GM18520 (cell line): ENCODE measurements around the gene SLC49A3.
"Not testable (repeated sequence)": the region's sequence is repeated elsewhere in the genome, so short reads cannot be mapped to it uniquely, and the experiment has no call there.

Experiments used
- ATAC-seq: cut with Tn5 transposase; IDR thresholded peaks from one replicate; pipeline ENCODE4 v1.9.1; 2021; ENCODE audit not compliant: unreplicated experiment

Gene SLC49A3

GRCh38 chr4:654871-655463 lies 34.0 kb downstream of the SLC49A3 start:
- ATAC-seq, result no peak

- ATAC-seq, result no peak
Measured at GRCh38 chr4:654503-654845, 34.5 kb downstream of the SLC49A3 start.

DNA sequence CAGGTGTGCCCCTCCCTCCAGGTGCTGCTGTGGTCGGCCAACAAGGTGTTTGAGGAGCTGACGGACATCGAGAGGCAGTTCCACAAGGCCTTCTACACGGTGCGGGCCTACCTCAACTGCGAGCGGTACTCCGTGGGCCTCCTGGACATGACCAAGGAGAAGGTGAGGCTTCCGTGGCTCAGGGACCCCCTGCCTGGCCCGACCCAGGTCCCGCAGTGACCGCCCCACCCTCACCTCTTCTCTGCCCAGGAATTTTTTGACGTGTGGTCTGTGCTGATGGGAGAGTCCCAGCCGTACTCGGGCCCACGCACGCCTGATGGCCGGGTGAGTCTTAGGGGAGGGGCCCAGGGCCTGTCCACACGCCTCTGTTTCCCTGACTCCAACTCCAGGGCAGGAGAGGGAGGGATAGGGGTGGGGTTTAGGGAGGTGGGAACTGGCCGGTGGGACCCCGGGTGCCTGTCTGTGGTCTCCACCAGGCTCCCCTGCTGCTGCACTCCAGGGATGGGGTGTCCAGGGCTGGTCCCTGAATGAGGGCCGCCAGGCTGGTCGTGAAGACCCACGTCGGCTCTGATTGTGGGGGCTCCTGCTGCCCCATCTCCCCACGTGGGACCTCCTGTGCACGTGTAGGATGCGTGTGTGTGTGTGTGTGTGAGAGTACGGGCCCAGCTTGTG lies 35.0 kb downstream of the SLC49A3 start:
- no peak for ATAC-seq

DNA sequence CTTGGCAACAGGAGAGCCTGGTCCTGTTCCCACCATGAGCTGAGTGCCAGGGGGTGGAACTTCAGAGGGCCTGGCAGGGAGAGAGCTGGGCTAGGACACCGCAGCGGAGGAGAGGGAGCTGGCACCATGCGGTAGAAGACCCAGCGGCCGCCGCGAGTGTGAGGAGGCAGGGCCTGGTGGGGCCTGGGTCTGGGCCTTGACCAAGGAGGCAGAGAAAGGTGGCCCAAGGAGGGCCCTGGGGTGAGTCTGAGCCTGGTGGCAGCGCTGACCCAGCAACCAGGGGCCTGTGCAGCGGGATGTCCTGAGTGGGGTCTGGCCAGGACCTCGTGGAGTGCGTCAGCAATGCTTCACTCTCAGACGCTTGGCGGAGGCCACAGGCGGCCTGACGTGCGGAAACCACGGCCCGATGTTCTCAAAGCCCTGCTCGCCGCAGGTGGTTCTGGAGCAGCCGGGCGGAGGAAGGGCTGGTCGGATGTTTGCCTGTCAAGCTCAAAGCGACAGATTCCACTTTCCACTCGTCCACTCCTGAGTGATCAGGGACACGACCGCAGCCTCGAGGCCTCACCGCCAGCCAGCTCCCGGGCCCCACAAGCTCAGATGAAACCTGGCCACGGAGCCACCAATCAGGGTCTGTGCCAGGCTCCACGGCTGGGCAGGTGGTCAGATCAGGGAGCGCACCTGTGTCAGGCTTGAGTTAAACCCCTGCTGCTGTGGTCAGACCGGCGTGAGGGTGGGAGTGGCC lies 35.7 kb downstream of the SLC49A3 start:
- ATAC-seq, result no peak

GRCh38 chr4:651884-652642 lies 36.9 kb downstream of the SLC49A3 start:
- ATAC-seq, result no peak

DNA sequence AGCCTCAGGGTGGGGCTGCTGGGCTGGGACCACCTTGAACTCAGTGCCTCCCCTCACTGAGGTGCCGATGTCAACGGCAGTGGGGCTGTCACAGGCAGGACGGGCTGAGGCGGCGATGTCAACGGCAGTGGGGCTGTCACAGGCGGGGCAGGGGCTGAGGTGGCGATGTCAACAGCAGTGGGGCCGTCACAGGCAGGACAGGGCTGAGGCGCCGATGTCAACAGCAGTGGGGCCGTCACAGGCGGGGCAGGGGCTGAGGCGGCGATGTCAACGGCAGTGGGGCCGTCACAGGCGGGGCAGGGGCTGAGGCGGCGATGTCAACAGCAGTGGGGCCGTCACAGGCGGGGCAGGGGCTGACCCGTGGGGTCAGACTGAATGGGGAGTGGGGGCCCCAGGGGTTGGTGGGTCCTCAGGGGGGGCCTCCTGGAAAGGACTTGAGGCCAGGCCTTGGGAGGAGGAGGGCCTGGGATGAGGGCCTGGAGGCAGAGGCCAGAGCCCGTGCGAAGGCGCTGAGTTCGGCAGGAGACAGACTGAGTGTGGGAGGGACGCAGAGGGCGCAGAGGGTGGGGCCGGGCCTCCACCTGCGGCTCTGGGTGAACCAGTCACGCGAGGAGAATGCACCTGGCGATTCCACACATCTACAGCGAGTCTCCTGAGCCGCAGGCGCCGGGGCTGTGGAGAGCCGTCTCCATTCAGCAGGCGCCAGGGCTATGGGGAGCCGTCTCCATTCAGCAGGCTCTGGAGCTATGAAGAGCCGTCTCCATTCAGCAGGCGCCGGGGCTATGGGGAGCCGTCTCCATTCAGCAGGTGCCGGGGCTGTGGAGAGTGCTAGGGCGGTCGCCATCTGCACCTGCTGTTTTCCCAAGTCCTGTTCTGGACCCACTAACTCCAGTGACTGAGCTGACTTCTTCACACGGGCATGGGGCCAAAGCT lies 37.7 kb downstream of the SLC49A3 start:
- ATAC-seq, result no peak

- no peak for ATAC-seq
Measured at GRCh38 chr4:650461-650860, 38.5 kb downstream of the SLC49A3 start.

DNA sequence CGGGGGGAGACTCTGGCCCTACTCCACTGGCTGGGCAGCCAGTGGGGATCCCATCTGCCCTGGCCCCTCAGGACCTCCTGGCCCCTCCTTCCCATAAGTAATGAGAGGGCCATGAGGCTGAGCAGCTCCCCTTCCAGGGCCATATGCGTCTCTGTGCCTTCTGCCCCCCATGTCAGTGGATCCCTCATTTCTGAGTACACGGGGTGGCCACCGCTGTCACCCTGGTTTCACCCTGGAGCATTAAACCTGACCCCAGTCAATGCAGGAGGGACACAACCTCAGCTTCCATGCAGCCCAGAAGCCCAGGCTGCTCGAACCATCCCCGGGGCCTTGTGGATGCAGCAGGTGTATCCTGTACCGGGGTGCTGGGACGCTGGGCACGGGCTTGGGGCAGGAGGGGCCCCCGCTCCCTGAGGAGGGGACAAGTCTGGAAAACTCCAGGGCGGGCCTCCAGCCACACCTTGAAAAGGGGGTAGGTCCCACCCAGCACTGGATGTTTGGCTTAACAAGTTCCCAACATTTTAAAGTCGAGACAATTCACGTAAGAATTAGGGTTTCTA lies 39.1 kb downstream of the SLC49A3 start:
- no peak for ATAC-seq

DNA sequence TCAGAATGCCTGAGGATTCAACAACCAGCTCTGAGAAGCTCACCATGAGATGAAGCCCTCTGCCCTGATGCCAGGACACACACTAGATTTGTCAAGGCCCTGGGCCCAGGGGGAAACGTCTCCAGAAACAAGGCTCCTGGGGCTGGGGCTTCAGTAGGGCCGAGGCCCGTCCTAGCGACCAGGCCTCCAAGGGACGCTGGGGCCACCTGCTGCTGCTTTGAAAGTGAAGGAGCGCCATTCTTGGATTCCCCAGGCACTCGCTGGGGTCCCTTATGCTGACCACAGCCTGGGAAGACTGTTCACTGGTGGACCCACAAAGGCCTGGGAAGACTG lies 39.7 kb downstream of the SLC49A3 start:
- no peak for ATAC-seq

GRCh38 chr4:648579-649292 lies 40.2 kb downstream of the SLC49A3 start:
- ATAC-seq, result no peak

DNA sequence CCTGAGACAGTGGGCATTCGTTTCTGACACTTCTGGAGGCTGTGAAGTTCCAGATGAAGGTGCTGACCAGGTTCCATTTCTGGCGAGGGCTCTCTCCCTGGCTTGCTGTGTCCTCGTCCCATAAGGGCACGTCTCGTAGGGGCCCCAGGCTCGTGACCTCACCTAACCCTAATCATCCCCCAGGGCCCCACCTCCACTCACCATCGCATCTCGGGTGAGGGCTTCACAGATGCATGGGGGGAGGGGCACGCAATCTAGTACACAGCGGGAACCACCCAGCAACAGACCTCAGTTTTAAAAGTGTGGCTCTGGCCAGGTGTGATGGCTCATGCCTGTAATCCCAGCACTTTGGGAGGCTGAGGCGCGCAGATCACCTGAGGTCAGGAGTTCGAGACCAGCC lies 41.5 kb downstream of the SLC49A3 start:
- ATAC-seq, result no peak

DNA sequence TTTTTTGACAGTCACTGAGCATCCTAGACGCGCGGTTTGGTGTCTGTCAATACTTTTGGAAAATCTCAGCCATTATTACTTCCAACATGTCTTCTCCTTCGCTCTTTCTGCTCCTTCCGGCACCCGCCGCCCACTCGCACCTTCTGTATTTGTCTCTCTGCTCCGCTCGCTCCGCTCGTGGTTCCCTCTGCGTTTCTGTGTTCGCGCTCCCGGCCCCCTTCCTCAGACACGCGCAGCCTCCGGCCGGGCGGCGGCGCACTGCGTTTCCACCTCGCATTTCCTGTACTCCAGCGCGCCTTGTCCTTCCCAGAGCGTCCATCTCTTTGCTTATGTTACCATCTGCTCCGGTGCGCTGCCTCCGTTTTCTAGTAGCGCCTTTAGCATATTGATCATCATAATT lies 42.5 kb downstream of the SLC49A3 start:
- ATAC-seq, result no peak

DNA sequence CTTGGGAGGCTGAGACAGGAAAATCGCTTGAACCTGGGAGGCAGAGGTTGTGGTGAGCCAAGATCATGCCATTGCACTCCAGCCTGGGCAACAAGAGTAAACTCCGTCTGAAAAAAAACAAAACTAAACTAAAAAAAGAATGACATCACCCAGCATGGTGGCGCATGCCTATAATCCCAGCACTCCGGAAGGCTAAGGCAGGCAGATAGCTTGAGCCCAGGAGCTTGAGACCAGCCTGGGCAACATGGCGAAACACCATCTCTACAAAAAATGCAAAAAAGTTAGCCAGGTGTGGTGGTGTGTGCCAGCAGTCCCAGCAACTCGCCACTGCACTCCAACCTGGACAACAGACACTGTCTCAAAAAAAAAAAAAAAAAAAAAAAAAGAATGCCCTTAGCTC lies 46.6 kb downstream of the SLC49A3 start:
- ATAC-seq, result not testable (repeated sequence)

- no peak for ATAC-seq
Measured at GRCh38 chr4:637536-638280, 51.2 kb downstream of the SLC49A3 start.

DNA sequence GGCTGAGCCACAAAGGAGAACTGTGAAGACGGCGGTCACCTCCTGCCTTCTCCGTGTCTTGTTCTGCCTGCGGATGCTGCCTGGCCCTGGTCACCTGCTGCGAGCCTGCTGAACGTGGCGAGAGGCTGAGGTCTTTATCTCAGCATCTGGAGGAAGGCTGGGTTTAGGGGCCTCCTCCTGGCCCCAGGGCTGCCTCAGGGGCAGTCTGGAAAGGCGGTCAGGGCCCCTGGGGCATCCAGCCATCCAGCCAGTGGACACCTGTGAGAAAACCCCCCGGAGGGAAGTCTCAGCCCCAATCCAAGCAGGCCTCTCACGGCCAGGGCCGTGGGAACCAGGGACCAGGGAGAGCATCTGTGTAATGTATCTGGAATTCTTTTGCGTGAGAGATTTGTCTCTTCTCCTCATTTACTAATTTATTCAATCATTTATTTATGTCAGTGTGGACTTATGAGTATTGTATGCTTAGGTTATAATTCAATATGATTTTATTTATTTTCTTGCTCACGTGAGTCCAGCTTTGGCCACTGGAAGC lies 52.3 kb downstream of the SLC49A3 start:
- no peak for ATAC-seq

- ATAC-seq, result no peak
Measured at GRCh38 chr4:635851-636627, 52.9 kb downstream of the SLC49A3 start.

- ATAC-seq, result not testable (repeated sequence)
Measured at GRCh38 chr4:635066-635835, 53.7 kb downstream of the SLC49A3 start.
